ENCODE results near the gene CNNM4.

The CNNM4 gene

DNA sequence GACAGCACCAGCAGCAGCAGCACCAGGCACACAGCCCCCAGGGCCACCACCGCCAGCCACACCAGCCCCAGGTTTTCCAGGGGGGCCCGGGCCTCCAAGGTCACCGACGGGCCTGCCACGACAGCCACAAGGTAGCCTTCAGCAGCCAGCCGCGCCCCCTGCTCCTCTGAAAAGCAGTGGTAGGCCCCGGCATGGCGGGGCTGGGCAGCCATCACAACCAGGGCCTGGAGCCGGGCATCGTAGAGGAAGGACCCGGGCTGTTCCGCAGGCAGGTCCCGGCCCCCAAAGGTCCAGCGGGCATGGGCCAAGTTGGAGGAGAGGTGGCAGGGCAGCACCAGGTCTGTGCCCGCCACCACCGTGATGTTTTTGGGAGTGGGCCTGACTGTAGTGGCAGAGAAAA, 100.4 kb downstream of the CNNM4 start:
- no peak for DNase-seq
